HG02938 (cell line): ENCODE results near the gene HSPA4.

Experiments used
- ATAC-seq: cut with Tn5 transposase; IDR thresholded peaks from one replicate; pipeline ENCODE4 v1.9.1; 2021; ENCODE audit warnings: mild to moderate bottlenecking, moderate library complexity; ENCODE audit not compliant: unreplicated experiment

The HSPA4 gene

DNA sequence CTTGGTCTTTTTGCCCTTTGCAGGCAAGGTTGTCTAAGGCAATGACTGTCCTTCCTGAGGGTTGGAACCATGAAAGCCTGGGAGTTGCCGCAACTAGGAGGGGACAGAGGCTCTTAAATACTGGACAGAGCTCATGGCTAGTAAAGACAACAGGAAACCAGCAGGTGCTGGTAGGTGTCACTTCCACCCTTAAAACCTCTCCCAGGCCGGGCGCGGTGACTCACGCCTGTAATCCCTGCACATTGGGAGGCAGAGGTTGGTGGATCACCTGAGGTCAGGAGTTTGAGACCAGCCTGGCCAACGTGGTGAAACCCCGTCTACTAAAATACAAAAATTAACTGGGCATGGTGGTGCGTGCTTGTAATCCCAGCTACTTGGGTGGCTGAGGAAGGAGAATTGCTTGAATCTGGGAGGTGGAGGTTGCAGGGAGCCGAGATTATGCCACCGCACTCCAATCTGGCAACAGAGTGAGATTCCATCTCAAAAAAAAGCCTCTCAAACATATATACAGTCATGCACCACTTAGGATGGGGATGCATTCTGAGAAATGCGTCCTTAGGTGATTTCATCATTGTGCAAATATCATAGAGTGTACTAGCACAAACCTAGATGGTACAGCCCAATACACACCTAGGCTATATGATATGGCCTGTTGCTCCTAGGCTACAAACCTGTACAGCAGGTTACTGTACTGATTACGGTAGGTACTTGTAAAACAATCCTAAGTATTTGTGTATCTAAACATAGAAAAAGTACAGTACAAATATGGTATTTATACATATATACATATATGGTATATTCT, 102.7 kb downstream of the HSPA4 start:
- ATAC-seq: no peak

GRCh38 chr5:133155326-133155969, 103.6 kb downstream of the HSPA4 start:
- ATAC-seq: no peak
